NB4 (cell line): ENCODE measurements around the gene HJURP.

Experiments used
- CTCF ChIP-seq: IDR thresholded peaks from one replicate; pipeline ENCODE4 v1.5.1; 2012; ENCODE audit warnings: low read depth, low read length
- MYC ChIP-seq: IDR thresholded peaks from 2 replicates; pipeline ENCODE4 v1.6.1; 2011; ENCODE audit warnings: low read depth, low read length
- POLR2A ChIP-seq: IDR thresholded peaks from 2 replicates; pipeline ENCODE4 v1.6.1; 2011; ENCODE audit warnings: mild to moderate bottlenecking; ENCODE audit not compliant: insufficient read length; ENCODE audit errors: extremely low read depth
- TF ChIP-seq, protein P1 (sequence below): IDR thresholded peaks from 2 replicates; pipeline ENCODE4 v1.6.1; 2011; ENCODE audit warnings: low read depth, low read length

DNA sequence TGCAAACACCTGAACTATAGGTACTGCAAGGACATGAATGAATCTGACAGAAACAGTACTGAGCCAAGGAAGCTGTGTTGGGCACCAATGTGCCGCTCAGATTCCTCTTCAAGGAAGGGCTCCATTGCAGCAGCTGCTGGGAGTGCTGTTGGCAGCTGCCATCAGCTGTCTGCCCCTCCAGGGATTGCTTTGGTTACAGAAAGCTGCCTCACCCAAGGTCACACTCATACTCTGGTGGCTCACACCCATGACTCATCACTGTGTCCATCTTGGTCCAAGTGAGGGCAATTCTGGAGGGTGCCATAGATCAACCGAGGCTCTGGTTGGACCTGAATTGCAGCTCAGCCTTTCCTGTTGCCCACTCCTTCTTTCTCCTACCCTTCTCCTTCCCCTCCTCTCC lies 38.5 kb upstream of the HJURP start:
- no peak for TF ChIP-seq POLR2A
- TF ChIP-seq CTCF = no peak
- TF ChIP-seq, protein P1, sequence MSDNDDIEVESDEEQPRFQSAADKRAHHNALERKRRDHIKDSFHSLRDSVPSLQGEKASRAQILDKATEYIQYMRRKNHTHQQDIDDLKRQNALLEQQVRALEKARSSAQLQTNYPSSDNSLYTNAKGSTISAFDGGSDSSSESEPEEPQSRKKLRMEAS = no peak
- TF ChIP-seq MYC = no peak
